MCF 10A (cell line): ENCODE results near the gene P2RY6. TPM values are rescaled to one million over a fixed set of nuclear protein-coding genes. Genes with fewer than 3 reads are reported as not detected.

Source experiments
- BruUV-seq: library from RNA; stranded (reverse); fragments of 400-500 nt; replicated peaks from 2 replicates; lab custom pipeline; 2021; lab: Mats Ljungman, UMichigan
- CTCF ChIA-PET: fragments of 300-600 bp; sonication (Branson Sonifier 250); formaldehyde crosslinking; extraction: SDS; loops from one replicate; lab custom pipeline; 2021; ENCODE audit warnings: antibody characterized with exemption, inconsistent platforms; lab: Yijun Ruan, JAX
- POLR2A ChIA-PET: fragments of 300-600, 350-650 bp; sonication (Branson Sonifier 250); formaldehyde crosslinking; extraction: SDS; loops from one replicate; lab custom pipeline; 2020; ENCODE audit warnings: antibody characterized with exemption, inconsistent platforms; lab: Yijun Ruan, JAX
- DNase-seq: peaks from one replicate; pipeline ENCODE4 v3.0.0-alpha.2; 2018; ENCODE audit not compliant: unreplicated experiment
- H3K27ac Mint-ChIP-seq: one replicate; pipeline ENCODE4 v1.8.0; 2022; ENCODE audit warnings: mild to moderate bottlenecking, low read depth, mixed read lengths; ENCODE audit not compliant: unreplicated experiment
- H3K27me3 Mint-ChIP-seq: one replicate; pipeline ENCODE4 v1.8.0; 2022; ENCODE audit warnings: mixed read lengths; ENCODE audit not compliant: insufficient read depth, unreplicated experiment
- H3K36me3 Mint-ChIP-seq: one replicate; pipeline ENCODE4 v1.8.0; 2022; ENCODE audit warnings: mild to moderate bottlenecking, moderate library complexity, mixed read lengths; ENCODE audit not compliant: insufficient read depth, unreplicated experiment
- H3K4me1 Mint-ChIP-seq: one replicate; pipeline ENCODE4 v1.8.0; 2022; ENCODE audit warnings: mixed read lengths; ENCODE audit not compliant: insufficient read depth, unreplicated experiment
- H3K4me3 Mint-ChIP-seq: one replicate; pipeline ENCODE4 v1.8.0; 2022; ENCODE audit warnings: mild to moderate bottlenecking, moderate library complexity, mixed read lengths; ENCODE audit not compliant: unreplicated experiment
- H3K9me3 Mint-ChIP-seq: one replicate; pipeline ENCODE4 v1.8.0; 2022; ENCODE audit warnings: mixed read lengths; ENCODE audit not compliant: unreplicated experiment
- CTCF ChIP-seq: fragments of 200-600 bp; IDR thresholded peaks from one replicate; pipeline ENCODE4 v1.8.0; 2022; ENCODE audit warnings: antibody characterized with exemption, mild to moderate bottlenecking; ENCODE audit not compliant: unreplicated experiment
- intact Hi-C: fragments of 100-400 bp; cut with micrococcal nuclease; formaldehyde crosslinking; loops from 2 replicates; pipeline ENCODE4 v1.14.1; 2022
- total RNA-seq: library from RNA; stranded (reverse); gene quantifications from 2 replicates; pipeline ENCODE4 v1.2.3, GENCODE V29; 2022

P2RY6 gene
- total RNA-seq, 1 experiment from 2014 or later, result not detected

GRCh38 chr11:73307323-73308002 is 35.3 kb downstream of the P2RY6 start:
- Mint-ChIP-seq H3K36me3 (peaks cover 11% of the 10 kb centered on the region), H3K27ac (peak overlapping the region; percentile 6), H3K27me3 (no peaks in the 10 kb centered on the region), H3K9me3 (no peaks in the 10 kb centered on the region), H3K4me1 (peaks cover 21% of the 10 kb centered on the region), H3K4me3 (peak overlapping the region; percentile 73)
- intact Hi-C loops, result loop anchor here (1.0 kb wide), 3 partner anchors 28 to 354 kb away; no protein-coding TSS in a partner anchor
- no TSS peak for BruUV-seq
- CTCF ChIA-PET, result interaction anchor here (0.6 to 6.8 kb wide), 38 partner anchors 9 to 952 kb away, joined by 3 to 127 read pairs (median 4); no protein-coding TSS in a partner anchor
- DNase-seq, result peak; percentile 97
- POLR2A ChIA-PET, result interaction anchor here (0.6 to 4.3 kb wide), 12 partner anchors 16 to 1823 kb away, joined by 3 to 36 read pairs (median 4); partner anchors contain the start of gene RELT
- TF ChIP-seq CTCF, result peak; percentile 80

DNA sequence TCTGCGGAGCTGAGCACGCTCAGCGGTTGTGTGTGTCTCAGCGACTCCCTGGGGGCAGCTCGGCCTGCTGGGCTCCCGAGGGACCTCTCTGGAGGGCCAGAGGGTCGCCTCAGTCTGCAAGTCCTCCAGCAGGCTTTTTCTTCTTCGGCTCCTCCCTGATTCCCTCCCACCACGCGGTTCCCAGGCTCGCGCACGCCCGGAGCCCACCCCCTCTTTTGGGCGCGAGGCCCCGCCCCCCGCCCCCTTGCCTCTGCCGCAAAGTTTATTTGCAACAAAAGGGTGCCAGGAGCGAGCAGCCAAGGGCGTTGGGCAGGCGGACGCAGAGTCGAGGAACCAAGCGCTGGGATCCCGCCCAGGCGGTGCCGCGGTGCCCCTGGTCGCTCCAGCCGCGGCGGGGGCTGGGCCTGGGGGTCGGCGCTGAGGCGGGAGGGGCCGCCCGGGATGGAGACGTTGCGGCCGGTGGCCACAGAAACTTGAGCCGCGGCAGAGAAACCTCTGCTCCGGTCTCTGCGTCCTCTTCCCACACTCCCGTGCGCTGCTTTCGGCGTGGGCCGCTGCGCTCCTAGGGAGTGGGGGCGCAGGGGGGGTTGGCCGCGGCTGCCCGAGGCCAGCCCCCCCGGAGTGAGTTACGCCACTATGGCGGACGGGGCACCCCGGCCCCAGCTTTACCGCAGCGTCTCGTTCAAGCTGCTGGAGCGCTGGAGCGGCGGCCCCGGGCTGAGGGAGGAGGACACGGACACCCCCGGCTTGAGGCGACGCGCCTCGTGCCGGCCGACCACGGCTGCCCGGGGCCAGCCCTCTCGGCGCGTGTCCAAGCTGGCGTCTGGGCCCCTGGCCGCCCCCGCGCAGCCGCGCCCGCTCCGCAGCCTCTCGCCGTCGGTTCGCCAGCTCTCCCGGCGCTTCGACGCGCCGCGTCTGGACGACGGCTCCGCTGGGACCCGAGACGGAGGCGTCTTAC is 36.1 kb downstream of the P2RY6 start, which contains the start of gene ARHGEF17:
Gene ARHGEF17, plus strand, starts transcription at position 274 of the 958 bp plus-strand sequence. Its CDS starts 363 bp downstream, at position 637.
- peaks cover 11% of the 10 kb centered on the region for H3K36me3 Mint-ChIP-seq
- no peak for TF ChIP-seq CTCF
- intact Hi-C loops, result no loop called here
- no TSS peak for BruUV-seq
- peak within 1 kb of the TSS; percentile 76 for H3K27ac Mint-ChIP-seq
- no peaks in the 10 kb centered on the region for H3K27me3 Mint-ChIP-seq
- POLR2A ChIA-PET, result interaction anchor here (0.6 to 4.3 kb wide), 18 partner anchors 18 to 1824 kb away, joined by 3 to 36 read pairs (median 4); partner anchors contain the start of genes FAM168A and RELT
- H3K4me3 Mint-ChIP-seq, result peak within 1 kb of the TSS; percentile 73
- CTCF ChIA-PET, result interaction anchor here (0.6 to 6.8 kb wide), 19 partner anchors 10 to 951 kb away, joined by 3 to 127 read pairs (median 4); no protein-coding TSS in a partner anchor
- H3K4me1 Mint-ChIP-seq, result peaks cover 29% of the 10 kb centered on the region
- DNase-seq, result peak; percentile 83
- H3K9me3 Mint-ChIP-seq, result no peaks in the 10 kb centered on the region

DNA sequence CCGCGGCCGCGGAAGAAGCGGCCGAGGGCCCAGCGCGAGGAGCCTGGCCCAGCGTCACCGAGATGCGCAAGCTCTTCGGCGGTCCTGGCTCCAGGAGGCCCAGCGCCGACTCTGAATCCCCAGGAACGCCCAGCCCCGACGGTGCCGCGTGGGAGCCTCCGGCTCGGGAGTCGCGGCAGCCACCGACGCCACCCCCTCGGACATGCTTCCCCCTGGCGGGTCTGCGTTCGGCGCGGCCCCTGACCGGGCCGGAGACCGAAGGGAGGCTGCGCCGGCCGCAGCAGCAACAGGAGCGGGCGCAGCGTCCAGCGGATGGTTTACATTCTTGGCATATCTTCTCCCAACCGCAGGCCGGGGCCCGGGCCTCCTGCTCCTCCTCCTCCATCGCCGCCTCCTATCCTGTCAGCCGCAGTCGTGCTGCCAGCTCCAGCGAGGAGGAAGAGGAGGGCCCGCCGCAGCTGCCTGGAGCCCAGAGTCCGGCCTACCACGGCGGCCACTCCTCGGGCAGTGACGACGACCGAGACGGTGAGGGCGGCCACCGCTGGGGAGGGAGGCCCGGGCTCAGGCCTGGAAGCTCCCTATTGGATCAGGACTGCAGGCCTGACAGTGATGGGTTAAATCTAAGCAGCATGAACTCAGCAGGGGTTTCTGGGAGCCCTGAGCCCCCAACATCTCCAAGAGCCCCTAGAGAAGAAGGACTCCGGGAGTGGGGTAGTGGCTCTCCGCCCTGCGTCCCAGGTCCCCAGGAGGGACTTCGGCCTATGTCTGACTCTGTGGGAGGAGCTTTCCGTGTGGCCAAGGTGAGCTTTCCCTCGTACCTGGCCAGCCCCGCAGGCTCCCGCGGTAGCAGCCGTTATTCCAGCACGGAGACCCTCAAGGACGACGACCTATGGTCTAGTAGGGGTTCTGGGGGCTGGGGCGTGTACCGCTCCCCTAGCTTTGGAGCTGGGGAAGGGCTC is 37.1 kb downstream of the P2RY6 start:
- peak; percentile 93 for DNase-seq
- CTCF ChIA-PET, result interaction anchor here (0.5 to 6.8 kb wide), 10 partner anchors 14 to 735 kb away, joined by 3 to 127 read pairs (median 3); no protein-coding TSS in a partner anchor
- peak overlapping the region; percentile 73 for H3K4me3 Mint-ChIP-seq
- H3K27ac Mint-ChIP-seq, result peak overlapping the region; percentile 76
- H3K4me1 Mint-ChIP-seq, result peaks cover 38% of the 10 kb centered on the region
- H3K27me3 Mint-ChIP-seq, result no peaks in the 10 kb centered on the region
- POLR2A ChIA-PET, result interaction anchor here (0.7 to 4.3 kb wide), 16 partner anchors 12 to 1169 kb away, joined by 3 to 36 read pairs (median 4); partner anchors contain the start of genes FAM168A and RELT
- TF ChIP-seq CTCF, result no peak
- H3K36me3 Mint-ChIP-seq, result peaks cover 11% of the 10 kb centered on the region
- BruUV-seq, result TSS peak; percentile 23
- no peaks in the 10 kb centered on the region for H3K9me3 Mint-ChIP-seq
- intact Hi-C loops, result no loop called here
